HepG2 (cell line): Measurements from ENCODE around the gene BMP2K. TPM values are rescaled to one million over a fixed set of nuclear protein-coding genes. Genes with fewer than 3 reads are reported as not detected.

Experiments
- ARHGAP35 ChIP-seq: sonication (generic); formaldehyde crosslinking; IDR thresholded peaks from 2 replicates; pipeline ENCODE4 v1.9.0; 2022; ENCODE audit warnings: mild to moderate bottlenecking, inconsistent platforms, moderate library complexity, missing genetic modification reagents, borderline replicate concordance
- CAMTA2 ChIP-seq: sonication (generic); formaldehyde crosslinking; IDR thresholded peaks from 2 replicates; pipeline ENCODE4 v1.4.0; 2020; ENCODE audit warnings: mild to moderate bottlenecking, missing genetic modification reagents, borderline replicate concordance
- CBFB ChIP-seq: sonication (generic); formaldehyde crosslinking; IDR thresholded peaks from 2 replicates; pipeline ENCODE4 v1.4.0; 2020; ENCODE audit warnings: missing genetic modification reagents
- CEBPB ChIP-seq: IDR thresholded peaks from 2 replicates; pipeline ENCODE4 v1.6.1; 2011; ENCODE audit warnings: low read depth, low read length, improper control_type of control experiment, borderline replicate concordance
- CEBPG ChIP-seq: IDR thresholded peaks from 2 replicates; pipeline ENCODE4 v1.6.1; 2016
- CHD4 ChIP-seq: fragments of 200-600 bp; sonication (generic); IDR thresholded peaks from 2 replicates; pipeline ENCODE4 v1.7.0; 2017; ENCODE audit warnings: mild to moderate bottlenecking, low read length, borderline replicate concordance
- EEA1 ChIP-seq: sonication (generic); formaldehyde crosslinking; IDR thresholded peaks from 2 replicates; pipeline ENCODE4 v1.5.1; 2020; ENCODE audit warnings: mild to moderate bottlenecking, missing genetic modification reagents, borderline replicate concordance
- ISX ChIP-seq: sonication (generic); formaldehyde crosslinking; conservative IDR thresholded peaks from 2 replicates; pipeline ENCODE4 v1.5.0; 2020; ENCODE audit warnings: missing genetic modification reagents
- MIER3 ChIP-seq: IDR thresholded peaks from 2 replicates; pipeline ENCODE4 v1.6.1; 2016; ENCODE audit warnings: missing compliant biosample characterization, borderline replicate concordance
- MIXL1 ChIP-seq: IDR thresholded peaks from 2 replicates; pipeline ENCODE4 v1.6.1; 2016
- NFATC3 ChIP-seq: sonication (generic); formaldehyde crosslinking; IDR thresholded peaks from 2 replicates; pipeline ENCODE4 v1.5.1; 2020; ENCODE audit warnings: mild to moderate bottlenecking, missing genetic modification reagents
- ONECUT2 ChIP-seq: sonication (generic); formaldehyde crosslinking; IDR thresholded peaks from 2 replicates; pipeline ENCODE4 v1.4.0; 2020; ENCODE audit warnings: missing genetic modification reagents
- RFX3 ChIP-seq: IDR thresholded peaks from 2 replicates; pipeline ENCODE4 v1.6.1; 2016; ENCODE audit warnings: missing biosample characterization, missing genetic modification reagents
- SRSF1 ChIP-seq: fragments of 200-400 bp; formaldehyde crosslinking; optimal IDR thresholded peaks from 2 replicates; pipeline ENCODE3; 2017; ENCODE audit warnings: mild to moderate bottlenecking, low read depth, low read length, moderate library complexity
- ZNF260 ChIP-seq: sonication (generic); formaldehyde crosslinking; IDR thresholded peaks from 2 replicates; pipeline ENCODE4 v1.4.0; 2020; ENCODE audit warnings: missing genetic modification reagents, low read depth, mild to moderate bottlenecking, borderline replicate concordance
- ZNF263 ChIP-seq: sonication (generic); formaldehyde crosslinking; IDR thresholded peaks from 2 replicates; pipeline ENCODE4 v1.4.0; 2020; ENCODE audit warnings: missing genetic modification reagents
- ZNF34 ChIP-seq: sonication (generic); formaldehyde crosslinking; IDR thresholded peaks from 2 replicates; pipeline ENCODE4 v1.4.0; 2020; ENCODE audit warnings: mild to moderate bottlenecking, missing genetic modification reagents, borderline replicate concordance
- ZNF430 ChIP-seq: sonication (generic); formaldehyde crosslinking; IDR thresholded peaks from 2 replicates; pipeline ENCODE4 v1.9.0; 2021; ENCODE audit warnings: mild to moderate bottlenecking, missing genetic modification reagents
- ZNF558 ChIP-seq: sonication (generic); formaldehyde crosslinking; IDR thresholded peaks from 2 replicates; pipeline ENCODE4 v1.9.0; 2022; ENCODE audit warnings: mild to moderate bottlenecking, missing genetic modification reagents, borderline replicate concordance
- ZNF572 ChIP-seq: sonication (generic); formaldehyde crosslinking; IDR thresholded peaks from 2 replicates; pipeline ENCODE4 v1.5.1; 2020; ENCODE audit warnings: mild to moderate bottlenecking, missing genetic modification reagents
- ZNF614 ChIP-seq: IDR thresholded peaks from 2 replicates; pipeline ENCODE4 v1.6.1; 2018; ENCODE audit warnings: missing biosample characterization, missing genetic modification reagents, inconsistent platforms, borderline replicate concordance
- polyA plus RNA-seq, 8 experiments: library from polyadenylated mRNA; depleted of rRNA in 3 of 8; stranded (reverse) in 7 of 8; unstranded in 1 of 8; fragments of >200 nt; fragmentation: Illumina TruSeq in 4 of 8; extraction: Trizol in 4 of 8; gene quantifications; 2 replicates each; pipeline versions ENCODE4 v1.2.1 to v1.2.3, GENCODE V29; 2011 to 2016; ENCODE audit warnings: low read depth in 4 of 8, missing spikeins in 1 of 8, mixed read lengths in 1 of 8; ENCODE audit not compliant: insufficient read depth in 1 of 8
- total RNA-seq, 5 experiments: library from RNA; depleted of rRNA; stranded (reverse); fragments of >200 nt; fragmentation: Illumina TruSeq; extraction: Trizol; gene quantifications; 2 replicates each; pipeline ENCODE4 v1.2.3, GENCODE V29; 2016; ENCODE audit warnings: low read depth in 1 of 5
- TF ChIP-seq, protein P1 (sequence below): IDR thresholded peaks from 2 replicates; pipeline ENCODE4 v1.6.1; 2012; ENCODE audit warnings: inconsistent platforms
- TF ChIP-seq, protein P2 (sequence below): sonication (generic); formaldehyde crosslinking; IDR thresholded peaks from 2 replicates; pipeline ENCODE4 v1.4.0; 2020; ENCODE audit warnings: missing genetic modification reagents, mild to moderate bottlenecking, borderline replicate concordance
- TF ChIP-seq, protein P3 (sequence below): sonication (generic); formaldehyde crosslinking; IDR thresholded peaks from 2 replicates; pipeline ENCODE4 v1.4.0; 2020; ENCODE audit warnings: mild to moderate bottlenecking, missing genetic modification reagents
- TF ChIP-seq, protein P4 (sequence below): sonication (generic); formaldehyde crosslinking; IDR thresholded peaks from 2 replicates; pipeline ENCODE4 v1.4.0; 2020; ENCODE audit warnings: missing genetic modification reagents

Gene BMP2K
- total and polyA plus RNA-seq, 2 of the 13 experiments (the other 11 are each of a cell fraction or from before 2014, with no cell fraction given), result 8.6 to 15.2 TPM

DNA sequence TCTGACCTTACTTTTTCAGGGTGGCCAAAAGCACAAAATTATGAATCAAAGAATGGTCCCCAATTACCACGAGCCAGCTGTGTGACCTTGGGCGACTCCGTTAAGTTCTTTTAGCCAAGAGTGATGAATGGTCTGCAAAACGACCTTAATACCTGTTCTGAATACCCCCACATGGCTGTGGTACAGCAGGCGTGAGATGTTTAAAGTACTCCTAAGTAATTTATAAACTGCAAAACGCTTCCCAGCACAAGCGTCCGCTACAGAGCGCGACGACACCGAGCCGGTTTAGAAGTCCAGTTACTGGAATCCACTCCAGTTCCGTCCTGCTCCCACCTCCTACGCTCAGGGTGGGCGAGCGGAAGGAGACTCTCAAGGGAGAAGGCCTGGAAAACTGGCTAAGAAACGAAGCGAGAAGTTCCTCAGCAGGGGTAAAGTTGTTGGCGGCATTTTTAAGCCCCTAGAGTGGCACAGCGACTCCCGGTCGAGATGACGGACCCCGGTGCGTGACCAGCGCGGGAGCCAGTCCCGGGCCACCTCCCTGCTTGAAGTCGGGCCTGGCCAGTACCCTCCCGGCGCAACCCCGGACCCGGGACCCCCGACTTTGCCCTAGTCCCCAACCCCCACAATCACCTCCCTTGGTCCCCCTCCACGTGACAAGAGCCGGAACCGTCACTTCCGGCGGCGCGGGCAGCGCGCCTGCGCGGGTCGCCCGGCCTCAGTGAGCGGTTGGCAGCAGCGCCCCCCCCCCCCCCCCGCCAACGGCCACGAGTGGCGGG is 659 bp upstream of the BMP2K start (continued):
- no peak for TF ChIP-seq ZNF572
- TF ChIP-seq ZNF34 (CRISPR knock-in tag), result no peak
- TF ChIP-seq SRSF1, result no peak
- TF ChIP-seq CBFB (CRISPR knock-in tag), result peak; percentile 63; the same call in 1 of the 2 replicates
- no peak for TF ChIP-seq CHD4
- no peak for TF ChIP-seq RFX3 (CRISPR knock-in tag)
- TF ChIP-seq MIXL1 (CRISPR knock-in tag), result 0 out of 2 replicates have a peak, but pooled peaks have one; percentile 50
- TF ChIP-seq, protein P1, sequence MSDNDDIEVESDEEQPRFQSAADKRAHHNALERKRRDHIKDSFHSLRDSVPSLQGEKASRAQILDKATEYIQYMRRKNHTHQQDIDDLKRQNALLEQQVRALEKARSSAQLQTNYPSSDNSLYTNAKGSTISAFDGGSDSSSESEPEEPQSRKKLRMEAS, result peak; percentile 91
- TF ChIP-seq CEBPG (CRISPR knock-in tag), result no peak
- TF ChIP-seq, protein P2, sequence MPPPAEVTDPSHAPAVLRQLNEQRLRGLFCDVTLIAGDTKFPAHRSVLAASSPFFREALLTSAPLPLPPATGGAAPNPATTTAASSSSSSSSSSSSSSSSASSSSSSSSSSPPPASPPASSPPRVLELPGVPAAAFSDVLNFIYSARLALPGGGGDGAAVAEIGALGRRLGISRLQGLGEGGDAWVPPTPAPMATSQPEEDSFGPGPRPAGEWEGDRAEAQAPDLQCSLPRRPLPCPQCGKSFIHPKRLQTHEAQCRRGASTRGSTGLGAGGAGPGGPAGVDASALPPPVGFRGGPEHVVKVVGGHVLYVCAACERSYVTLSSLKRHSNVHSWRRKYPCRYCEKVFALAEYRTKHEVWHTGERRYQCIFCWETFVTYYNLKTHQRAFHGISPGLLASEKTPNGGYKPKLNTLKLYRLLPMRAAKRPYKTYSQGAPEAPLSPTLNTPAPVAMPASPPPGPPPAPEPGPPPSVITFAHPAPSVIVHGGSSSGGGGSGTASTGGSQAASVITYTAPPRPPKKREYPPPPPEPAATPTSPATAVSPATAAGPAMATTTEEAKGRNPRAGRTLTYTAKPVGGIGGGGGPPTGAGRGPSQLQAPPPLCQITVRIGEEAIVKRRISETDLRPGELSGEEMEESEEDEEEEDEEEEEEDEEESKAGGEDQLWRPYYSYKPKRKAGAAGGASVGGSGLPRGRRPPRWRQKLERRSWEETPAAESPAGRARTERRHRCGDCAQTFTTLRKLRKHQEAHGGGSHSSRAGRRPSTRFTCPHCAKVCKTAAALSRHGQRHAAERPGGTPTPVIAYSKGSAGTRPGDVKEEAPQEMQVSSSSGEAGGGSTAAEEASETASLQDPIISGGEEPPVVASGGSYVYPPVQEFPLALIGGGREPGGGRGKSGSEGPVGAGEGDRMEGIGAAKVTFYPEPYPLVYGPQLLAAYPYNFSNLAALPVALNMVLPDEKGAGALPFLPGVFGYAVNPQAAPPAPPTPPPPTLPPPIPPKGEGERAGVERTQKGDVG (CRISPR knock-in tag), result peak; percentile 48; the same call in 1 of the 2 replicates
- TF ChIP-seq, protein P3, sequence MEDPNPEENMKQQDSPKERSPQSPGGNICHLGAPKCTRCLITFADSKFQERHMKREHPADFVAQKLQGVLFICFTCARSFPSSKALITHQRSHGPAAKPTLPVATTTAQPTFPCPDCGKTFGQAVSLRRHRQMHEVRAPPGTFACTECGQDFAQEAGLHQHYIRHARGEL (CRISPR knock-in tag), result no peak
- TF ChIP-seq ZNF260, result no peak
- no peak for TF ChIP-seq ZNF263
- TF ChIP-seq ARHGAP35 (CRISPR knock-in tag), result no peak
- TF ChIP-seq CAMTA2, result peak; percentile 28; the same call in 1 of the 2 replicates
- peak; percentile 84; the same call in 1 of the 2 replicates for TF ChIP-seq ZNF558
- no peak for TF ChIP-seq NFATC3 (CRISPR knock-in tag)
- TF ChIP-seq ZNF614 (CRISPR knock-in tag), result no peak
- no peak for TF ChIP-seq ISX (CRISPR knock-in tag)
- TF ChIP-seq ZNF430 (CRISPR knock-in tag), result peak; percentile 51
- peak; percentile 26; the same call in 1 of the 2 replicates for TF ChIP-seq MIER3 (CRISPR knock-in tag)
- TF ChIP-seq CEBPB, result no peak
- TF ChIP-seq ONECUT2 (CRISPR knock-in tag), result no peak
- TF ChIP-seq, protein P4, sequence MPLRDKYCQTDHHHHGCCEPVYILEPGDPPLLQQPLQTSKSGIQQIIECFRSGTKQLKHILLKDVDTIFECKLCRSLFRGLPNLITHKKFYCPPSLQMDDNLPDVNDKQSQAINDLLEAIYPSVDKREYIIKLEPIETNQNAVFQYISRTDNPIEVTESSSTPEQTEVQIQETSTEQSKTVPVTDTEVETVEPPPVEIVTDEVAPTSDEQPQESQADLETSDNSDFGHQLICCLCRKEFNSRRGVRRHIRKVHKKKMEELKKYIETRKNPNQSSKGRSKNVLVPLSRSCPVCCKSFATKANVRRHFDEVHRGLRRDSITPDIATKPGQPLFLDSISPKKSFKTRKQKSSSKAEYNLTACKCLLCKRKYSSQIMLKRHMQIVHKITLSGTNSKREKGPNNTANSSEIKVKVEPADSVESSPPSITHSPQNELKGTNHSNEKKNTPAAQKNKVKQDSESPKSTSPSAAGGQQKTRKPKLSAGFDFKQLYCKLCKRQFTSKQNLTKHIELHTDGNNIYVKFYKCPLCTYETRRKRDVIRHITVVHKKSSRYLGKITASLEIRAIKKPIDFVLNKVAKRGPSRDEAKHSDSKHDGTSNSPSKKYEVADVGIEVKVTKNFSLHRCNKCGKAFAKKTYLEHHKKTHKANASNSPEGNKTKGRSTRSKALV (CRISPR knock-in tag), result 0 out of 2 replicates have a peak, but pooled peaks have one; percentile 31
- no peak for TF ChIP-seq EEA1 (CRISPR knock-in tag)
